ENCODE measurements around the gene PTPN3. TPM values are rescaled to one million over a fixed set of nuclear protein-coding genes. Genes with fewer than 3 reads are reported as not detected.
A peak's percentile ranks its signal among the peaks of the same experiment; 100 is the strongest.

The PTPN3 gene
- total RNA-seq, 1 donor from 2014 or later, result 3.7 TPM

GRCh38 chr9:109411069-109411761 is 86.9 kb downstream of the PTPN3 start:
- TF ChIP-seq CTCF (IDR thresholded peaks at IDR 0.05; ENCODE audit: unreplicated experiment), result no peak
- Mint-ChIP-seq H3K36me3 (ENCODE audit: insufficient read depth) (no peaks in the 10 kb centered on the region), H3K27ac (no peak overlapping the region), H3K27me3 (peaks cover 13% of the 10 kb centered on the region), H3K9me3 (ENCODE audit: low read depth) (no peaks in the 10 kb centered on the region), H3K4me1 (ENCODE audit: low read depth) (peaks cover 8% of the 10 kb centered on the region), H3K4me3 (ENCODE audit: low read depth) (no peak overlapping the region)
- DNase-seq (ENCODE audit: low spot score, unreplicated experiment), result no peak

GRCh38 chr9:109409773-109410397 is 88.2 kb downstream of the PTPN3 start:
- peak; percentile 51 for TF ChIP-seq CTCF (IDR thresholded peaks at IDR 0.05; ENCODE audit: unreplicated experiment)
- Mint-ChIP-seq H3K27ac (peak overlapping the region; percentile 81), H3K27me3 (peaks cover 6% of the 10 kb centered on the region), H3K4me3 (ENCODE audit: low read depth) (no peak overlapping the region), H3K4me1 (ENCODE audit: low read depth) (peaks cover 8% of the 10 kb centered on the region), H3K36me3 (ENCODE audit: insufficient read depth) (no peaks in the 10 kb centered on the region), H3K9me3 (ENCODE audit: low read depth) (no peaks in the 10 kb centered on the region)
- DNase-seq (ENCODE audit: low spot score, unreplicated experiment), result peak; percentile 24

- no peak overlapping the region for H3K4me3 Mint-ChIP-seq (ENCODE audit: low read depth)
- peaks cover 8% of the 10 kb centered on the region for H3K4me1 Mint-ChIP-seq (ENCODE audit: low read depth)
- H3K9me3 Mint-ChIP-seq (ENCODE audit: low read depth), result no peaks in the 10 kb centered on the region
- no peak for DNase-seq (ENCODE audit: low spot score, unreplicated experiment)
- no peak for TF ChIP-seq CTCF (IDR thresholded peaks at IDR 0.05; ENCODE audit: unreplicated experiment)
- H3K36me3 Mint-ChIP-seq (ENCODE audit: insufficient read depth), result no peaks in the 10 kb centered on the region
- H3K27me3 Mint-ChIP-seq, result peaks cover 6% of the 10 kb centered on the region
- no peak overlapping the region for H3K27ac Mint-ChIP-seq
Measured at GRCh38 chr9:109408759-109409462, 89.2 kb downstream of the PTPN3 start.

- no peak overlapping the region for H3K4me3 Mint-ChIP-seq (ENCODE audit: low read depth)
- no peak for TF ChIP-seq CTCF (IDR thresholded peaks at IDR 0.05; ENCODE audit: unreplicated experiment)
- H3K4me1 Mint-ChIP-seq (ENCODE audit: low read depth), result peaks cover 1% of the 10 kb centered on the region
- no peak overlapping the region for H3K27ac Mint-ChIP-seq
- no peaks in the 10 kb centered on the region for H3K36me3 Mint-ChIP-seq (ENCODE audit: insufficient read depth)
- no peaks in the 10 kb centered on the region for H3K27me3 Mint-ChIP-seq
- no peaks in the 10 kb centered on the region for H3K9me3 Mint-ChIP-seq (ENCODE audit: low read depth)
- no peak for DNase-seq (ENCODE audit: low spot score, unreplicated experiment)
Measured at GRCh38 chr9:109403766-109404320, 94.3 kb downstream of the PTPN3 start.

GRCh38 chr9:109403116-109403515 is 95.0 kb downstream of the PTPN3 start:
- Mint-ChIP-seq H3K27me3 (no peaks in the 10 kb centered on the region), H3K27ac (no peak overlapping the region), H3K9me3 (ENCODE audit: low read depth) (no peaks in the 10 kb centered on the region), H3K36me3 (ENCODE audit: insufficient read depth) (no peaks in the 10 kb centered on the region), H3K4me3 (ENCODE audit: low read depth) (no peak overlapping the region), H3K4me1 (ENCODE audit: low read depth) (no peaks in the 10 kb centered on the region)
- TF ChIP-seq CTCF (IDR thresholded peaks at IDR 0.05; ENCODE audit: unreplicated experiment), result no peak
- DNase-seq (ENCODE audit: low spot score, unreplicated experiment), result no peak

All from progenitor cell of endocrine pancreas (in vitro differentiated cells).